GM19452 (cell line): ENCODE data around the gene PRRT1.
"Not testable (repeated sequence)": the region's sequence is repeated elsewhere in the genome, so short reads cannot be mapped to it uniquely, and the experiment has no call there.

ENCODE experiments used
- ATAC-seq: cut with Tn5 transposase; IDR thresholded peaks from one replicate; pipeline ENCODE4 v1.9.1; 2021; ENCODE audit not compliant: unreplicated experiment

PRRT1 gene

DNA sequence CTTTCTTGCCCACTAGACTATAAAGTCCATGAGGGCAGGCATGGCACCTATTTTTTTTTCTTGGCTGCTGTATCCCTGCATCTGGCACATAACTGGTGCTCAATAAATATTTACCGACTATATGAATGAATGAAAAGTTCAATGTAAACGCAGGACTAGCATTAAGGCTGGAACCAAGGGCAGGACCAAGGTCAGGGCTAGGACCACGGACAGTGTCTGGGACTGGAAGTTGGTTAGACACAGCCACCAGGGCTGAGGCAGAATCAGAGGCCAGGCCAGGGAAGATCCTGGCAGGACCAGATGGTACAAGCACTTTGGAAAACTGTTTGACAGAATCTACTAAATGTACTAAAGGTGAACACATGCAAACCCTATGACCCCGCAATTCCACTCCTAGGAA is 46.3 kb downstream of the PRRT1 start:
- ATAC-seq = no peak

DNA sequence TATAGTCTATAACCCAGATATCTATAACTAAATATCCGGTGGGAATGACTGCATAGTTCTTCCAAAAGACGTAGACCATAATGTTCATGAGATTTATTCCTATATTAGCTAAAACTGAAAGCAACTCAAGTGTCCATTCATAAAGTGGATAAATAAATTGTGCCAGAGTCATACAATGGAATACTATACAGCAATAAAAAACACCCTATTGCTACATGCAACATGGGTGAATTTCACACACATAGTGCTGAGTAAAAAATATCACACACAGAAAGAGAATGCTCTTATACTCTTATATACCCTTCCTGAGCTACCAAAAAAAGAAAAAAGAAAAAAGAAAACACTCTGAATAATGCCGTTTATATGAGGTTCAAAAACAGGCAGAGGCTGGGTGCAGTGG is 49.5 kb downstream of the PRRT1 start:
- no peak for ATAC-seq

DNA sequence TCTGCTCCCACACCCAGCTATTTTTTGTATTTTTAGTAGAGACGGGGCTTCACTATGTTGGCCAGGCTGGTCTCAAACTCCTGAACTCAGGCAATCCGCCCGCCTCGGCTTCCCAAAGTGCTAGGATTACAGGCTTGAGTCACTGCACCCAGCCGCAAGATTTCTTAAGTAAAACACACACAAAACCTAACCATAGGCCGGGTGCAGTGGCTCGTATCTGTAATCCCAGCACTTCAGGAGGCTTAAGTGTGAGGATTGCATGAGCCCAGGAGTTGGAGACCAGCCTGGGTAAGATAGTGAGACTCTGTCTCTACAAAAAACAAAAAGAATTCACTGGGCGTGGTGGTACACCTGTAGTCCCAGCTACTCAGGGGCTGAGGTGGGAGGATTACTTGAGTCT is 51.5 kb downstream of the PRRT1 start:
- not testable (repeated sequence) for ATAC-seq
